GM19452 (cell line): ENCODE results near the gene CBARP.

Experiments used
- ATAC-seq: cut with Tn5 transposase; IDR thresholded peaks from one replicate; pipeline ENCODE4 v1.9.1; 2021; ENCODE audit not compliant: unreplicated experiment

CBARP gene

DNA sequence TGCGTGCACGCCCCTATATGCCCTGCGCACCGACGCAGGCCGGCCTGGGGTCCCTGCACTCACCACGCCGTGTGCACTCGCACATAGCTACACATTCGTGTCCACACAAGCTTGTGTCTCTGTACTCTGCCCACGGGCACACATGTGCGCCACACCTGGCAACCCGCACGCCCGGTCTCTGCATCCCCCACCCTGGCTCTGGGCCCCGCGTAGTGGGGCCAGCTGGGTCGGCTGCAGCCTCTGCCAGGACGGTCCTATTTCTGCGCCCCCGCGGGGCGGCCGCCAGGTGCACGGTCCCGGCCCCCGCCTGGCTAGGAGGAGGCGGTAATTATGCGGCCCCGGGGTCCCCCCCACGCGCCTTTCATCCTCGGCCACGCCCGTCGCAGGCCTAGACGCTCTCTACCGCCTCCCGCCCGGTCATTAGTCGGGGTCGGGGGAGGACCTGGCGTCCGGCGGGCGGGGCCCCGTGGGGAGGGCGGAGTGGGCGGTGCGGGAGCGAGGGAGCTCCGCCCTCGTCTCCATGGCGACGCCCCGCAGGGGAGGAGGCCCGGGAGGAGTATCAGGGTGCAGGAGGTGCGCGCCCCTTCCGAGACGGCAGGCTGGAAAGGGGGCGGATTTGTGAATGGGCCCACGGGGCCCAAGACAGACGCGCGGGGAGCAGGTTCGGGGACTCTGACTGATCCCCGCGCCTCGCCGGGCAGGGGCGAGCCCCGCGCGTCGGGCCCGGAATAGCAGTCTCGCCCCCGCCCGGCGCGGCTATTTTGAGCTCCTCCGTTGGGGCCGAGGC is 28.5 kb upstream of the CBARP start:
- no peak for ATAC-seq

DNA sequence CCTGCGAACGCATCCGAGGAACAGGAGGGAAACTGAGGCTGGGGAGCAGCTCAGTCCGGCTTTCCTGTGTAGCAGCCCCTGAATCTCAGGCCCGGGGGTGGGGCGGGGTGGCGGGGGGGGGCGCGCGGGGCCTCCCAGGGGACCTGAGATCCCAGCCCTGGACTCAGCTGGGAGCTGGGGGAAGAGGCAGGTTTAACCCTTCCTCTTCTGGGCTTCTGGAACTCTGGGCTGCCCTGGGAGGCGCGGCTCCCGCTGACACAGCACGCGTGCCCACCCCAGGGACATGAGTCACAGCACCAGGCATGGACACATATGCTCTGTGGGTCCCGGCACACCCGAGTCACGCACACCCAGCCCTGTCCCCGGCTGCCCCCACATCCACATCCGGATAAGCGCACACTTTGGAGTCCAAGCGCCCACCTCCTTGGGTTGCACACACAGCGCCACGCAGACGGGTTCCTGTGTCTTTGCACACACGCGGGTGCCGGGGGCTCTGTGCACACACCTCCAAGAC is 27.9 kb upstream of the CBARP start:
- ATAC-seq = no peak

DNA sequence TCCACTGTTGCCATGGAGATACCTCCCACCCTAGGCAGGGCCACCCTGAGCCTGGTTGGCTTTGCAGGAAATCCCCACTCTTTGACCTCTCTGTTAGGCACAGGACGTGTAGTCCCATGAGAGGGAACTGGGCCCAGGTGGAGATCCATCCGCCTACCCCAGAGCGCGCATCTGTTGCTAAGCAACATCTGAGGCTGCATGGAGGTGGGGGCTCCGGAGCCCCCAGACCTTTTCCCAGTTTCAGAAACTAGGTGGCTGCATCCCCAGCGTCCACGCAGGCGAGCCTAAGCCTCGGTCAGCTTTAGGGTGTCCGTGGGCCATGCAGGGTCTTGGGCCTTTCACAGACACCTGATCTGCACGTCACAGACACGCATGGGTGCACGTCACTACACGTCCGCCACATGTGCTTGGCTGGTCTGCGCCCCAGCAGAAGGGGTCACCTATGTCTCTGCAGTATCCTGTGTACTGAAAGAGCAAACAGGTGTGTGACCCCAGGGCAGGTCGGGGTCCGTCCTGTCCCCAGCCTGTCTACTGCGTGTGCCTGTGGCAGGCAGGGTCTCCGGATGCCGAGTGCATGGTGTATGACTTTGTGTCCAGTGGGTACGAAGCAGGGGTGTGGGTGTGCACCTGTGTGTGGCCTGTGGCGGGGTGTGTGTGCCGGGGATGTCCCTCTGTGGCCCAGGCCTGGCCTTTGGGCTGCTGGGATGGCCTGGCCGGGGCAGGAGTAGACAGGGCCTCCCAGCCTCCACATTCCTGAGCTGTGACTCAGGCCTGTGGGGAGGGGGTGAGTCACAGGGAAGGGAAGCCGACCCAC is 27.2 kb upstream of the CBARP start:
- ATAC-seq = no peak

DNA sequence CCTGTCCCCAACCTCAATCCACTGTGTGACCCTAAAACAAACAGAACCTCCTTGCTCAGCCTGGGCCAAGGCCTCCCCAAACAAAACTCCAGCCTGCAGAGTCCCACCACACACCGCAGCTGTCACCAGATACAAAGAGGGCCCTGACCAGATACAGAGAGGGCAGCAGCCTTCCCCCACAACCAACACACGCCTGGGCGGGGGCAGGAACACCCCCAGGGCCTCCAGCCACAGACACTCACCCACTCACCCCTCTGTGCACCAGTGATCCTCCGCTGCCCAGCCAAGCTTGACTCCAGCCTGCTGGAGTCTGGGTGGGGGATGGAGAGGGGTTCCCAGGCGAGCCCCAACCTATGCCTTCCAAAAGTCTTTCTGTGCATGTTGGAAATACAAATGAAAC is 25.4 kb upstream of the CBARP start:
- ATAC-seq = no peak

DNA sequence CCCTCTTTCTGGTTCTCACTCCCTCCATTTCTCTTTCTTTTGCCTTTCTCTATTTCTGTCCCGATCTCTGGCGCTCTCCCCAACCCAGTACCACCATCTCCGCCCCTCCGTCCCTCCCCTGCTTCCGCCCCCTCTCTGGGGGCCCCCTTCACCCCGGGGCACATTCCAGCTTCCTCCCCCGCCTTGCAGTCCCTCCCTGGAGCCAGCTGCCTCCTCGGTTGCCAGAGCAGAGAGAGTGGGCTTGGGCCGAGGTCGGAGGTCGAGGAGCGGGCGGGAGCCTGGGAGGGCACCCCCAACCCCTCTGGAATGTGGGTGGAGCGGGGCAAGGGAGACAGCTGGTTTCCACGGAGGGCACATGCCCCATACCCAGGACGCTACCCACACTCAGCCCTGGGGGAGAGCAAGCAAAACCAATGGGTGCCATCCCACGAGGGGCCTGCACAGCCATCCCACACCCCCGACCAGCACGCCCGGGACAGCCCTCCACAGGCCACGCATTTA is 24.9 kb upstream of the CBARP start:
- no peak for ATAC-seq

DNA sequence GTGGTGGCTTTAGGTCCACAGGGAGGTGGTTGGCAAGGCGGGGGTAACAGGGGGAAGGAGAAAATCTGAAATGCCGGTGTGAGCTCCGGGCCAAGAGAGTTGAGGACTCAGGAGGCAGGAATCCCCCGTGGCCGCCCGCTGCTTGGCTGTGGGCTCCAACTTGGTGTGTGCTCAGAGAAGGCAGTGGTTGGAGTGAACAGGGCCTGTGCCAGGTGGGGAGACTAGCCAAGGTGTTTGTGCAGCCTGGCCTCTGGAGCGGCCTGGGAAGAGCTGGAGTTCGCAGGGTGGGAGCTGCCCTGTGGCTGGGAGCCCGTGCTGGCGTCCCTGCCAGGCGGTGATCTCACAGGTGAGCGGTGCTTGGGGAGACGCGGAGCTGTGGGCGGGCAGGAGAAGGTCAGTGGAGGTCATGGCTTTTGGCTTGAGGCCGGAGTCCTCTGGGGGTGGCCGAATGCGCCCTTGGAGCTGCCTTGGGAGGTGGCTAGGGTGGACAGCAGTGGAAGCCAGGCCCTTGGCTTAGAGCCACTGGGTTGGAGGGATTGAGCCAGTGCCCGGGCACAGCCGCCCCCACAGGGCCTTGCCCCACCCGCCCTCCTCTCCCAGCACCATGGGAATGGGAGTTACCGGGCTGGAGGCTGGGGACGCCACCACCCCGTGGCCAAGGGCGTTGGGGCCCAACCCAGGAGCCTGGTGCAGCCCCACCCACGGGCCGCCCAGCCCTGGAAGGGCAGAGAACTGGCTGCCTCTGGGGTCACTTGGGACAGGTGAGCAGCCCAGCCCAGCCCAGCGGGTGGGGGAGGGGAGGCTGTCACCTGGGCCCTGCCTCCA is 24.2 kb upstream of the CBARP start:
- ATAC-seq = no peak

DNA sequence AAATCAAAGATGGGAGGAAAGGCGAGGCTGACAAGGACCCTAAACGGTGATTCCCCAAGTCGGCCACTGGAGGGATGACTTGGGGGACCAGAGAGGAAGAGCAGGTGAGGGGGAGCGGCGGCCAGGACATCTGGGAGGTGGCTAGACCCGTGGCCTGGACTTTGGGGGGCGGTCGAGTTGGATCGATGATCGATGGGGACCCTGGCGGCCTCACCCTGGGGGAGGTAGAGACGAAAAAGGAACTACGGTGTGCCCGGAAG is 23.7 kb upstream of the CBARP start:
- no peak for ATAC-seq

DNA sequence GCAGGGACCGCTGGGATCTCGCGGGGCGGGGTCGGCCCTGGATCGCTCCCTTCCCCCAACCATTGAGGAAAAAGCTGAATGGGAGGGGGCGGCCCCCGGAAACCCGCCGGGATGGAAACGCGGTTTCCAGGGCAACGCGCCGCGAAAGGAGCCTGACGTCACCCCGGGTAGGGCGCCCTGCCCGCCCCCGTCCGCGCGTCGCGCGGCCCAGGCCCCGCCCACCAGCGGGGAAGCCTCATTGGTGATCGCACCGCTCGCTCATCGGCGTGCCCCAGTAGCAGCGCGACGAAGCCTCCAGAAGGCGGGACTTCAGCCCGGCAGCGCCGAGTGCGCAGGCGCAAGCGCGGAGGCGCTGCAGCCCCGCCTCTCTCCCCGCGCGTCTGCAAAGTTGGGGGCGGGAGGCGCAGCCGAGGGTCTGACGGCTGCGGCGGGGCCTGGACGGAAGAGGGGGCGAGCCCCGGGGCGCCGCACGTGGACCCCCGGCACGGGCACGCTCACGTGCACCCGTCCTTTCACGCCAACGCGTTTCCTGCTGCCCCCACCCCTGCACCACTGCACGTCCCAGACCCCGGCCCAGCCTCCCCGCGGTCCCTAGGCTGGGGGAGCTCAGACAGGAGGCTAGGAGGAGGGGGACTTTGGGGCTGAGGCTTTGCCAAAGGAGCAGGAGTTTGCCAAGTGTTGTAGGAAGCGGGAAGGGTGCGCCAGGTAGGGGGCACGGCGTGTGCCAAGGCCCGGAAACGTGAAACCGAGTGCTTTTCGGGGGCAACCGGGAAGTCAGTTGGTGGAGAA is 23.1 kb upstream of the CBARP start:
- peak; percentile 48 for ATAC-seq

DNA sequence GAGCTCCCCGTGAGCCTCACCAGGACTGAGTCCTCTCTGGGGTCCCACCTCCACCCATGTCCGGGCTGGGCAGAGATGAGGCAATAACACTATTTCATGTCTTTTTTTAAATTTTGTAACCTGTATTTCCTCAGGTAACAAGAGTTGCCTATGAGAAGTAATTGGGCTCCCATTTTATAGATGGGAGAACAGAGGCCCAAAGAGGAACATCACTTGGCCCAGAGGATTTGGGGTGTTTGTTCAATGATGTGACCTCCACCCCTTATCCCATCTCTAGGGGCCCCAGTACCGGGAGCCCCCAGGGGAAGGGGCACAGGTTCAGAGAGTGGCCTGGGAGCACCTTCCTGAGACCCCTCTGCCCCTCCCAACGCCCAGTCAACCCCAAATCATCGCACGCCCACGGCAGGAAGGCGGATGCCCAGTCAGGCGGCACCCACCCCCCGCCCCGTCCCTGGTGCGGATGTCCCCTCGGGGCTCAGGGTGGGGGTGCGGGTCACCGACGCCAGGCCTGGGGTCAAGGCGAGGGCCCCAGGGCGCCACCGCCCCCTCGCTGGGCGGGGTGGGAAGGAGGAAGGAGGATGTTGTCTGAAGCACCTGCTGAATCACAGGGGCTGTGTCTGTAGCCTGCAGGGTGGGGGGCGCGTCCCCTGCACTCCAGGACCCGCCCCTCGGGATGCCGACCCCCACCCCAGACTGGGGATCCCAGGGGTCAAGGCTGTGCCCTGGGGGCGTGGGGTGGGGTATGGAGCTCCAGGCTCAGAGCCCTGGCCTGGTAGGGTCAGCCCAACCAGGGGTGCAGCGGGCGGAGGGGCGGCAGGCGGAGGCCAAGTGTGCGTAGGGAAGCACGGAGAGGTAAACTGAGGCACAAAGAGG is 22.3 kb upstream of the CBARP start:
- peak; percentile 3 for ATAC-seq

DNA sequence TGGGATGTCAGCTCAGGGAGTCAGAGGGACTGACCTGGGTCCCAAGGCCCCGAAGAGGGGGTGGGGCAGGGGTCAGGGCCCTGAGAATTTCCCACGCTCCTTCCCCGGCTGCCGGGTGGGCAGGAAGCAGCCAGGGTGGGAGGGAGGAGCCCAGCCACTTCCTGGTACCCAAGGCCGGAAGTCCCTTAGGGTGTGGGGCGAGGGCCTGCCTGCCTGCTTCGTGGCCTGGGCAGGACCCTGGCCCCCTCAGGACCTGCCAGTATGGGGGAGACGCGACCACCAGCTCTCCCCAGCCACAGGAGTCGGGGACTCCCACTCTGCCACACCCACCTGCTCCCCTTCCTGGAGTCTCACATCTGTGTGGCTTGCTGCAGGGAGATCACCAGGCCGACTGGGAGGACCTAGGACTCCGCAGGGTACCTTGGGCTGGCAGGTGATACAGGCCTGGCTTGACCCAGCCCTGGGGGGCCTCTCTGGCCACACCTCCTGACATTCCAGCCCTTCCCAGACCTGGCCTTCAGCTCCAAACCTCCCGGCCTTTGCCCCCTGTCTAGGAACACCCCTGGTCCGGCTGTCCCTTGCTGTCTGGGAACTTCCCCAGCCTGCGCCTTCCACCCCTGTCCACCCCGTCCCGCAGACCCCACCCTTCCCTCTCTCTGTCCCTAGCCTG is 21.5 kb upstream of the CBARP start:
- peak; percentile 26 for ATAC-seq

DNA sequence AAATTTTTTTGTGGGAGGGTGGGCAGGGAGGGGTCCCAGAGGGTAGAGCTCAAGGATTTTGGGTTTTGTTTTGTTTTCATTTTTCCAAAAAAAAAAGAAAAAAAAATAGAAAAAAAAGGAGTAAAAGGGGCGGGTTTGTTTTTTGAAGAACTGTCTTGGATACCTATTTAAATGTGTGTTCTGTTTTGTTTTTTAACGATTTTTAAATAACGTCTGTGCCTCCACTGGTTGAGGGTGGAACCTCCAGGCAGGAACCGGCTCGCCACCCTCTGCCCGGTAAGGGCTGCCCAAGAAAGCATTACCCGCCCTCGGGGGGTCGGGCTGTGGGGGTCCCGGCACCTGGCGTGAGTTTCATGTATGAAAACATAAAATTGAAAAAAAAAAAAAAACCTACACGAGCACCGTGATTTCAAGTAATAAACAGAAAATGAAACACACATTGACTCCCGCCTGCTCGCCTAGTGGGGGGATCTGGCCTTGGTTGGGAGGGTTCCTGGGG is 21.0 kb upstream of the CBARP start:
- no peak for ATAC-seq

DNA sequence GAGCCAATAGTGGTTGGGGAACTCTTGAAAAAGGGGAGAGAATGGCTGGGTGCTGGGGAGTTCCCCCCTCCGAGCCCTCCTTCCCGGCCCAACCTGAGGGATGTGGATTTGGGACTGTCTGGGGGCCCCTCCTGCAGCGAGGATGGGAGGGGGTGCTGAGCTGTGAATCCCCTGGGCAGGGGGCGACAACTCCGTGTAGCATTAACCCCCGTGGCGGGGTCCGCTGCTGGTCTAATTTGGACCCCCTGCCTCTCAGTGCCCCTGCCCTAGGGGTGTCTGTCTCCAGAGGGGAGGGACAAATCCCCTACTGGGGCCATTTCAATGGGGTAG is 20.3 kb upstream of the CBARP start:
- ATAC-seq = no peak

DNA sequence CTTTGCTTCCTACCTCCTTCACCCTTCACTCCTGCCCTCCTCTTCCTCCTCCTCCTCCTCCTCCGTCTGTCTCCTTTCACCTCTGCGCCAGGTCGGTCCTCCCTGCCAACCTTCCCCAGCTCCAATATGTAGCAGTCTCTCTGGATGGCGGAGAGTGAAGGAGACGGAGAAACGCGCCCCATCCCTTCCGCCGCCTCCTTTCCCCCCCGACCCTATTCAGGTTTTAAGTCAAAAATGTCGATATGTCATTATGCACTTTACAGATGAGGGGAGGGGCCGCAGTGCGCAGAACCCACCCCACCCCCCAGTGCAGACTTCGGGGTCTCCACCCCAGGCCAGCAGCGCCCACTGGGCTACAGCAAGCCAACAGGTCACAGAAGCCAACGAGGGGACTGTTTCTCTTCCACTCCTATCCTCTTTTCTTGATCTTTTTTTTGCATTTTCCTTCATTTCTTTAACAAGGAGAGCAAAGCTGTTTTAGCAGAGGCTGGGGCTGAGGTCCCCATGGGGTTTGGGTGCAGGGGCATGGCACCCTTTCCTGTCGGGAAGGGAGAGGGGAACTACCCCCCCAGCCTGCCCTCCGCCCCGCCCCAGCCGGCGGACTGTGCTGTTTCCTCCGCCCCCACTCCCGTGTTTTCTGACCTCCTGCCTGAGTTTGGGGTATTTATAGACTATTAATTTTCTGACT is 19.8 kb upstream of the CBARP start:
- no peak for ATAC-seq

DNA sequence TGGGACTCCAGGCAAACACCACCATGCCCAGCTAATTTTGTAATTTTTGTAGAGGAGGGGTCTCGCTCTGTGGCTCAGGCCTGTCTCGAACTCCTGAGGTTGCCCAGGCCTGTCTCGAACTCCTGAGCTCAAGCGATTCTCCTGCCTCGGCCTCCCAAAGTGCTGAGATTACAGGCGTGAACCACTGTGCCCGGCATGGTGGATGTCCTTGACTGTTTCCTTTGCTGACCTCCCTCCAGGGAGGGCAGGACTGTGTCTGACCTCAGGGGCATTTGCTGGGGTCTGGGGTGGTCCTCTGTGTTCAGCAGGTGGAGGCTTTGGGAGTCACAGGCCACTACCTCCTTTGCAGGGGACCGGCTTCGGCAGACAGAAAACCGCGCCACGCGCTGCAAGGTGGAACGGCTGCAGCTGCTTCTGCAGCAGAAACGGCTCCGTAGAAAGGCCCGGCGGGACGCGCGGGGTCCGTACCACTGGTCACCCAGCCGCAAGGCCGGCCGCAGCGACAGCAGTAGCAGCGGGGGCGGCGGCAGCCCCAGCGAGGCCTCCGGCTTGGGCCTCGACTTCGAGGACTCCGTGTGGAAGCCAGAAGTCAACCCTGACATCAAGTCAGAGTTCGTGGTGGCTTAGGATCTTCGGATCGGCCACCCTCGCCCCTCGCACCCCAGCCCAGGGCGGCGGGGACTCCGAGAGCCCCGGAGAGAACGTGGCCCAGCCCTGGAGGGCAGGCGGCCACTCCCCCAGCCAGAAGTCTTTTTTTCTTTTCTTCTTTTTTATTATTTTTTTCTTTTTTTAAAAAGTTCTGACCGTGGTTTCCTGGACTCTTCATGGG is 19.1 kb upstream of the CBARP start:
- ATAC-seq = no peak

DNA sequence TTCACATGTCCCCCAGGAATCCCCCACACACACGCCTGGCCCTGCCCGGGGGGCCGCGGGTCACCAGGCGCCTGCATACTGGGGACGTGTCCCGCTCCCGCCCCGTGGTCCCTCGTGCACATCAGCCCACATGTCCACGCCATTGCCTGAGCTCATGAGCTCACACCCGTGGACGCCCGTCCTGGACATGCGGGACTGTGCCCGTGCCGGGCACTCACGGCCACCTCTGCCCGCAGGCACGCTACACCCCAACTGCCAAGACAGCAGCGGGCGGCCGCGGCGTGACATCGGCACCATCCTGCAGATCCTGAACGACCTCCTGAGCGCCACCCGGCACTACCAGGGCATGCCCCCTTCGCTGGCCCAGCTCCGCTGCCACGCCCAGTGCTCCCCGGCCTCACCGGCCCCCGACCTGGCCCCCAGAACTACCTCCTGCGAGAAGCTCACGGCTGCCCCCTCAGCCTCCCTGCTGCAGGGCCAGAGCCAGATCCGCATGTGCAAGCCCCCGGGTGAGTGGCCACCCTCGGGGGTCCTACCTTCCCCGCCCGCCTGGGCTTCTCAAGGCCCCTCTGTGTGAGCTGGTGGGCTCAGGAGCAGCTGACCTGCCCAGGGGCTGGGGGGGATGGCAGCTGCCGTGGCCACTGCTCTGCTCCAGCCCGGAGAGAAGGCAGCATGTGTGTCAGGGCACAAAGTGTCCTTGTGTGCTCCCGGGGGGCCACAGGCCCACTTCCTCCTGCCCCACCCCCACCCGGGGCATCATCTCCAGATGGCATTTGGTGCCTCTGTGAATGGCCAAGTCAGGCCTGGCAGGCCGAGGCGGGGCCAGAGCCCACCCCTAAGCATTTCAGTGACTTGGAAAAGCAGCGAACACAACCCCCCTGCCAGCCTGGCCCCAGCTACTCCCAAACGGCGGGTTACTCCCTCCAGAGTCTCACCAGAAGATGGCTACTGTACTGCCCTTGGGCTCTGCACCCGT is 17.7 kb upstream of the CBARP start:
- no peak for ATAC-seq

DNA sequence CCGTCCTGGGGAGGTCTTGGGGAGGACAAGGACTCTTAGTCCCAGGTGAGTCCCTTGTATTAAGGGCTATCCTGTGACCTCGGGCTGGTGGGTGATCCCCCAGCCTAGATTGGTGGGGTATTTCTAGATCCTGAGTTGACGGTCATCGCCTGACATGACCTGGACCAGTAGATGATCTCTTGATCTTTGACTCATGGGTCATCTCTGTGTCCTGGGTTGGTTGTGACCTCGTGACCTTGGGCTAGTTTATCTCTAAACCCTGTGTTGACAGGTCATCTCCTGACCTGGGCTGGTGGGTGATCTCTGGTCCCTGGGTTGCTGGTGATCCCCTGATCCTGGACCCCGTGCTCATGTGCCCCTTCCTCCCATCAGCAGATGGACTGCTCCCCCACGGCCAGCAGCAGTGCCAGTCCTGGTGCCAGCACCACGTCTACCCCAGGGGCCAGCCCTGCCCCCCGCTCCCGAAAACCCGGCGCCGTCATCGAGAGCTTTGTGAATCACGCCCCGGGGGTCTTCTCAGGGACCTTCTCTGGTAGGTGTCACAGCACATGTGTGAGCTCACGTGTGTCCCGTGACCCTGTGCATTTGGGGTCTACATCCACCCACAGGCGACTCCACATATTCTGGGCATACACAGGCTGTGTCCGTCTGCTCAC is 16.9 kb upstream of the CBARP start:
- ATAC-seq = no peak
